CD4-positive, alpha-beta memory T cell (primary cell): ENCODE measurements around the gene DERL3. TPM values are rescaled to one million over a fixed set of nuclear protein-coding genes. Genes with fewer than 3 reads are reported as not detected.

Source experiments
- CTCF ChIA-PET: fragments of 350-600 bp; sonication (Branson Sonifier 250); formaldehyde crosslinking; loops from one replicate; lab custom pipeline; 2021; ENCODE audit warnings: inconsistent platforms; ENCODE audit not compliant: partially characterized antibody; lab: Charles Lee
- POLR2A ChIA-PET: fragments of 350-600 bp; sonication (Branson Sonifier 250); formaldehyde crosslinking; loops from one replicate; lab custom pipeline; 2021; ENCODE audit not compliant: partially characterized antibody; lab: Charles Lee
- DNase-seq, 5 donors: peaks; one replicate each; pipeline versions ENCODE4 v3.0.0 to v3.0.0-alpha.2; 2020 to 2022; ENCODE audit warnings: mixed read lengths in 1 of 5
- H3K27ac ChIP-seq: one replicate; pipeline ENCODE4 v1.7.0; 2013; ENCODE audit warnings: low read depth, low read length
- H3K27me3 ChIP-seq: 2 replicates; pipeline ENCODE4 v1.7.0; 2013; ENCODE audit warnings: mild to moderate bottlenecking, low read length, moderate library complexity; ENCODE audit not compliant: insufficient read depth
- H3K36me3 ChIP-seq: 2 replicates; pipeline ENCODE4 v1.7.0; 2013; ENCODE audit warnings: mild to moderate bottlenecking, low read length, moderate library complexity; ENCODE audit not compliant: insufficient read depth
- H3K4me1 ChIP-seq: 2 replicates; pipeline ENCODE4 v1.7.0; 2013; ENCODE audit warnings: mild to moderate bottlenecking, low read length, moderate library complexity; ENCODE audit not compliant: insufficient read depth
- H3K4me3 ChIP-seq, 2 donors: one replicate each; pipeline ENCODE4 v1.7.0; 2013; ENCODE audit warnings: low read length in 2 of 2, mild to moderate bottlenecking in 1 of 2
- H3K9me3 ChIP-seq, 2 donors: one replicate each; pipeline ENCODE4 v1.7.0; 2013; ENCODE audit warnings: low read length in 2 of 2, control low read depth in 1 of 2; ENCODE audit not compliant: control insufficient read depth in 1 of 2
- H3K27ac Mint-ChIP-seq, 7 donors: one replicate each; pipeline ENCODE4 v1.8.0; 2020 to 2021; ENCODE audit warnings: mixed read lengths in 7 of 7, mild to moderate bottlenecking in 6 of 7, inconsistent platforms in 3 of 7, moderate library complexity in 3 of 7
- H3K27me3 Mint-ChIP-seq, 2 donors: one replicate each; pipeline ENCODE4 v1.8.0; 2020 to 2021; ENCODE audit warnings: mixed read lengths in 2 of 2
- H3K36me3 Mint-ChIP-seq, 2 donors: one replicate each; pipeline ENCODE4 v1.8.0; 2020 to 2021; ENCODE audit warnings: mixed read lengths in 2 of 2, inconsistent platforms in 1 of 2, mild to moderate bottlenecking in 1 of 2
- H3K4me1 Mint-ChIP-seq, 4 donors: one replicate each; pipeline ENCODE4 v1.8.0; 2020 to 2021; ENCODE audit warnings: mixed read lengths in 4 of 4, mild to moderate bottlenecking in 1 of 4
- H3K4me3 Mint-ChIP-seq, 8 donors: one replicate each; pipeline ENCODE4 v1.8.0; 2020 to 2021; ENCODE audit warnings: mixed read lengths in 8 of 8, mild to moderate bottlenecking in 7 of 8, moderate library complexity in 6 of 8, inconsistent platforms in 3 of 8
- H3K9me3 Mint-ChIP-seq, 8 donors: one replicate each; pipeline ENCODE4 v1.8.0; 2020 to 2021; ENCODE audit warnings: mixed read lengths in 8 of 8, mild to moderate bottlenecking in 5 of 8, inconsistent platforms in 3 of 8, moderate library complexity in 1 of 8
- intact Hi-C: fragments of 100-400 bp; cut with micrococcal nuclease; formaldehyde crosslinking; loops from one replicate; pipeline ENCODE4 v1.15.1; 2023
- polyA plus RNA-seq, 2 donors: library from polyadenylated mRNA; unstranded; fragments of 300-500 nt; fragmentation: Illumina TruSeq; gene quantifications; one replicate each; pipeline ENCODE4 v1.2.3, GENCODE V29; 2021
- total RNA-seq, 2 experiments: library from RNA; stranded (reverse); gene quantifications; one replicate each; pipeline ENCODE4 v1.2.3, GENCODE V29; 2021

The DERL3 gene
- total and polyA plus RNA-seq, 4 experiments from 2014 or later: 0.25 to 2.9 (median 1.7) TPM

DNA sequence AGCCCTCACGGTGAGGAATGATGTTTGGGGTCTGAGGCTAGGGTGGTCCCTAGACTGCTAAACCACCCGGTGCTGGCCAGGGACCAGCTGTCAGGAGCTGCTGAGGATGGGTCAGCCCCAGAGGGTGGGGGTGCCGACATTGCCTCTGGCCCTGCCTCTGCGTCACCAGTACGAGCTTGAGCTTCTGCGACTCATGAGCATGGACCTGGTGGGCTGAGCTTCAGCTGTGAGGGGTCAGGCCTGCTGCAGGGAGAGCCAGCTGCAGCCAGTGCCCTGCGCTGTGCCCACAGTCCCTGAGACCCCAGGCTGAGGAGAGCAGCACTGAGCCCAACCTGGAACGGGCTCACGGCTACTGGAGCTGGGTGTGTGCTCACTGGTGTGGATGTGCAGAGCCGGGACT, 7.0 kb downstream of the DERL3 start:
- H3K27ac ChIP-seq: no peak overlapping the region
- H3K4me1 ChIP-seq: no peaks in the 10 kb centered on the region
- ChIA-PET CTCF (interaction anchor here (1.2 to 1.3 kb wide), 2 partner anchors 17 to 18 kb away, joined by 3 read pairs; no protein-coding TSS in a partner anchor), POLR2A (no interaction called here)
- no peaks in the 10 kb centered on the region for H3K27me3 ChIP-seq
- Mint-ChIP-seq H3K27ac (no peak overlapping the region), H3K4me3 (no peak overlapping the region), H3K27me3 (no peaks in the 10 kb centered on the region), H3K36me3 (peaks cover 21 to 40% of the 10 kb centered on the region in 2 donors), H3K4me1 (peaks cover 0 to 11% (median 6%) of the 10 kb centered on the region in 4 donors), H3K9me3 (no peaks in the 10 kb centered on the region)
- H3K4me3 ChIP-seq: no peak overlapping the region
- no peaks in the 10 kb centered on the region for H3K9me3 ChIP-seq
- intact Hi-C loops: loop anchor here (10.0 kb wide), 1 partner anchor 137 kb away; the partner anchor contains the start of gene RGL4
- DNase-seq: no peak
- peaks cover 20% of the 10 kb centered on the region for H3K36me3 ChIP-seq

DNA sequence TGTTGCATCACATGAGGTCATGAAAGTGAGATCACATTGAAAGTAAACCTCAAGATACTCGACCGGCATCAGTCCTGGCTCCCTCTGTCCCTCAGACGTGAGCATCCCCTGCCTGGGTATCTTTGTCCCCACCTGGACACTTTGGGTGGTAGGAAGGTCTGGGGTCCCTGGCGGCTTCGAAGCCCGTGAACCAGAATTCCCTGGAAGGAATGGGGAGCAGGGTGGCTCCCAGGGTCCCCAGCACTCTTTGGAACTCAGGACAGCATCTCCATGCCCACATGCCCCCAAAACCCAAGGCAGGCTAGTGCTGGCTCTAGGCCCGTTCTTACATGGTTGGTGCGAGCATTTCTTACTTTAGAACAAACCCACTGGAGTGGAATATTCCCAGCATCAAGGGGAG, 7.5 kb downstream of the DERL3 start:
- Mint-ChIP-seq H3K4me3 (no peak overlapping the region), H3K27ac (peak overlapping the region in 1 of 7 donors; percentile 36), H3K9me3 (no peaks in the 10 kb centered on the region), H3K36me3 (peaks cover 24 to 44% of the 10 kb centered on the region in 2 donors), H3K4me1 (peaks cover 0 to 11% (median 8%) of the 10 kb centered on the region in 4 donors), H3K27me3 (no peaks in the 10 kb centered on the region)
- Histone ChIP-seq H3K27me3 (no peaks in the 10 kb centered on the region), H3K9me3 (no peaks in the 10 kb centered on the region), H3K36me3 (peaks cover 25% of the 10 kb centered on the region), H3K4me3 (no peak overlapping the region), H3K27ac (no peak overlapping the region), H3K4me1 (no peaks in the 10 kb centered on the region)
- intact Hi-C loops: loop anchor here (10.0 kb wide), 1 partner anchor 136 kb away; the partner anchor contains the start of gene RGL4
- DNase-seq: no peak
- CTCF ChIA-PET: interaction anchor here (1.3 kb wide), 1 partner anchor 18 kb away, joined by 3 read pairs; no protein-coding TSS in a partner anchor
- POLR2A ChIA-PET: no interaction called here

- ChIA-PET POLR2A (interaction anchor here (1.0 kb wide), 1 partner anchor 27 kb away, joined by 4 read pairs; the partner anchor contains the start of gene SLC2A11), CTCF (no interaction called here)
- Mint-ChIP-seq H3K4me1 (peaks cover 5 to 15% (median 8%) of the 10 kb centered on the region in 4 donors), H3K4me3 (no peak overlapping the region), H3K9me3 (no peaks in the 10 kb centered on the region), H3K27me3 (no peaks in the 10 kb centered on the region), H3K36me3 (peaks cover 30 to 49% of the 10 kb centered on the region in 2 donors), H3K27ac (peak overlapping the region in 4 of 7 donors; percentile 49 to 82 (median 74))
- Histone ChIP-seq H3K4me1 (no peaks in the 10 kb centered on the region), H3K9me3 (no peaks in the 10 kb centered on the region), H3K36me3 (peaks cover 32% of the 10 kb centered on the region), H3K27me3 (no peaks in the 10 kb centered on the region), H3K4me3 (no peak overlapping the region), H3K27ac (no peak overlapping the region)
- DNase-seq: no peak
- intact Hi-C loops: loop anchor here (10.0 kb wide), 1 partner anchor 135 kb away; the partner anchor contains the start of gene RGL4
Measured at GRCh38 chr22:23829845-23830372, 8.9 kb downstream of the DERL3 start.

DNA sequence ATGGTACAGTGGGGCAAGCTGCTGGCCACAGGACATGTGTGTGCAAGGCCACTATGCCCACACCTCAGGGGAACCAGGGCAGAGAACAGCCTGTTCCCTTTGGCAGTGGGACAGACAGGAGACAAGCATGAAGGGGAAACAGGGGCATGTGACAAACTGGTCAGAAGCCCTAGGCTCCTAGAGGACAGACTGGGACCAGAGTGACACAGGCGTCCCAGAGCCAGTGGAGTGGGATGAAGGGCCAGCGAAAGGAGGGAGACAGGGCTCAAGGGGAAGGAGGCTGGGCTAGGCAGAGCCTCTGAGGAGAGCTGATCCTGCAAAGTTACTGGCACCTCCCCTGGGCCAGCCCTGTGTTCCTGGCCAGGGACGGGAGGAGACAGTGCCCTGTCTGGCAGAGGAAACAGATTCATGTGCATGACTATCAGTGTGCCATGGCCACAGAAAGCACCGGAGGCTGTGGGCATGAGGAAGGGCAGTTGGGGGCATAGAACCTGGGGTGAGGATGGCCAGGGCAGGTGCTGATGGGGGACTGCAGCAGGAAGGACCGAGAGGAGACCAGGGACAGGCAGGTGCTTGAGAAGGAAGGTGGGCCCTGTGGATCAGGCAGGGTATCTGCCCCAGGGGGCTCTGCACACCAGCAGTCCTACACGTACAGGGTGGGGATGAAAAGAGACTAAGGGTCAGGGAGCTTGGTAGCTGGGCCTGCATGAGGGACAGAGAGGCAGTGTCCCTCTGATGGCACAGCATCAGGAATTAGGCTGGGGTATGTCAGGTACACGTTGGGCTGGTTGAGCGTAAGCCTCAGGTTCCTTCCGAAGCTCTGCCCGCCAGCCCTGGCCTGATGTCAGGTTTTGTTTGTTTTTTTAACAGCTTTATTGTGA, 9.8 kb downstream of the DERL3 start:
- Mint-ChIP-seq H3K36me3 (peaks cover 32 to 50% of the 10 kb centered on the region in 2 donors), H3K9me3 (no peaks in the 10 kb centered on the region), H3K4me3 (no peak overlapping the region), H3K27me3 (no peaks in the 10 kb centered on the region), H3K4me1 (peaks cover 5 to 15% (median 8%) of the 10 kb centered on the region in 4 donors), H3K27ac (peak overlapping the region in 6 of 7 donors; percentile 34 to 72 (median 60))
- ChIA-PET POLR2A (interaction anchor here (1.0 kb wide), 1 partner anchor 28 kb away, joined by 4 read pairs; the partner anchor contains the start of gene SLC2A11), CTCF (no interaction called here)
- DNase-seq: no peak
- Histone ChIP-seq H3K27ac (no peak overlapping the region), H3K9me3 (no peaks in the 10 kb centered on the region), H3K4me1 (no peaks in the 10 kb centered on the region), H3K36me3 (peaks cover 41% of the 10 kb centered on the region), H3K4me3 (no peak overlapping the region), H3K27me3 (no peaks in the 10 kb centered on the region)
- intact Hi-C loops: no loop called here

GRCh38 chr22:23827351-23827995, 11.3 kb downstream of the DERL3 start:
- H3K36me3 ChIP-seq: peaks cover 50% of the 10 kb centered on the region
- ChIA-PET POLR2A (no interaction called here), CTCF (no interaction called here)
- H3K4me1 ChIP-seq: no peaks in the 10 kb centered on the region
- peaks cover 47 to 63% of the 10 kb centered on the region in 2 donors for H3K36me3 Mint-ChIP-seq
- no peaks in the 10 kb centered on the region for H3K27me3 ChIP-seq
- no peak overlapping the region for H3K27ac ChIP-seq
- H3K4me3 ChIP-seq: no peak overlapping the region
- H3K27ac Mint-ChIP-seq: no peak overlapping the region
- intact Hi-C loops: no loop called here
- H3K9me3 ChIP-seq: no peaks in the 10 kb centered on the region
- DNase-seq: no peak
- H3K27me3 Mint-ChIP-seq: no peaks in the 10 kb centered on the region
- no peaks in the 10 kb centered on the region for H3K9me3 Mint-ChIP-seq
- no peak overlapping the region for H3K4me3 Mint-ChIP-seq
- H3K4me1 Mint-ChIP-seq: peaks cover 5 to 15% (median 8%) of the 10 kb centered on the region in 4 donors

- Histone ChIP-seq H3K27ac (no peak overlapping the region), H3K9me3 (no peaks in the 10 kb centered on the region), H3K36me3 (peaks cover 57% of the 10 kb centered on the region), H3K4me1 (no peaks in the 10 kb centered on the region), H3K27me3 (no peaks in the 10 kb centered on the region), H3K4me3 (no peak overlapping the region)
- intact Hi-C loops: no loop called here
- CTCF ChIA-PET: interaction anchor here (0.8 to 1.3 kb wide), 2 partner anchors 8 to 23 kb away, joined by 3 read pairs; no protein-coding TSS in a partner anchor
- H3K36me3 Mint-ChIP-seq: peaks cover 50 to 66% of the 10 kb centered on the region in 2 donors
- H3K27me3 Mint-ChIP-seq: no peaks in the 10 kb centered on the region
- no peaks in the 10 kb centered on the region for H3K9me3 Mint-ChIP-seq
- no peak overlapping the region for H3K4me3 Mint-ChIP-seq
- peaks cover 5 to 15% (median 8%) of the 10 kb centered on the region in 4 donors for H3K4me1 Mint-ChIP-seq
- POLR2A ChIA-PET: interaction anchor here (0.7 kb wide), 1 partner anchor 85 kb away, joined by 4 read pairs; no protein-coding TSS in a partner anchor
- DNase-seq: no peak
- H3K27ac Mint-ChIP-seq: peak overlapping the region in 2 of 7 donors; percentile 10 to 32
Measured at GRCh38 chr22:23826510-23827350, 12.1 kb downstream of the DERL3 start.
